Stimulated activated CD8-positive, alpha-beta memory T cell treated with anti-CD3 and anti-CD28 coated beads, Interleukin-7, amount 100 ng/mL, for 48 hours (primary cell): ENCODE data around the gene SELENOH.
"Not testable (repeated sequence)": the region's sequence is repeated elsewhere in the genome, so short reads cannot be mapped to it uniquely, and the experiment has no call there.

ENCODE experiments used
- DNase-seq, 2 donors: peaks; one replicate each; pipeline ENCODE4 v3.0.0-alpha.2; 2020; ENCODE audit warnings: low read depth in 1 of 2; ENCODE audit errors: extremely low read depth in 1 of 2

SELENOH gene, protein sequence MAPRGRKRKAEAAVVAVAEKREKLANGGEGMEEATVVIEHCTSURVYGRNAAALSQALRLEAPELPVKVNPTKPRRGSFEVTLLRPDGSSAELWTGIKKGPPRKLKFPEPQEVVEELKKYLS

DNA sequence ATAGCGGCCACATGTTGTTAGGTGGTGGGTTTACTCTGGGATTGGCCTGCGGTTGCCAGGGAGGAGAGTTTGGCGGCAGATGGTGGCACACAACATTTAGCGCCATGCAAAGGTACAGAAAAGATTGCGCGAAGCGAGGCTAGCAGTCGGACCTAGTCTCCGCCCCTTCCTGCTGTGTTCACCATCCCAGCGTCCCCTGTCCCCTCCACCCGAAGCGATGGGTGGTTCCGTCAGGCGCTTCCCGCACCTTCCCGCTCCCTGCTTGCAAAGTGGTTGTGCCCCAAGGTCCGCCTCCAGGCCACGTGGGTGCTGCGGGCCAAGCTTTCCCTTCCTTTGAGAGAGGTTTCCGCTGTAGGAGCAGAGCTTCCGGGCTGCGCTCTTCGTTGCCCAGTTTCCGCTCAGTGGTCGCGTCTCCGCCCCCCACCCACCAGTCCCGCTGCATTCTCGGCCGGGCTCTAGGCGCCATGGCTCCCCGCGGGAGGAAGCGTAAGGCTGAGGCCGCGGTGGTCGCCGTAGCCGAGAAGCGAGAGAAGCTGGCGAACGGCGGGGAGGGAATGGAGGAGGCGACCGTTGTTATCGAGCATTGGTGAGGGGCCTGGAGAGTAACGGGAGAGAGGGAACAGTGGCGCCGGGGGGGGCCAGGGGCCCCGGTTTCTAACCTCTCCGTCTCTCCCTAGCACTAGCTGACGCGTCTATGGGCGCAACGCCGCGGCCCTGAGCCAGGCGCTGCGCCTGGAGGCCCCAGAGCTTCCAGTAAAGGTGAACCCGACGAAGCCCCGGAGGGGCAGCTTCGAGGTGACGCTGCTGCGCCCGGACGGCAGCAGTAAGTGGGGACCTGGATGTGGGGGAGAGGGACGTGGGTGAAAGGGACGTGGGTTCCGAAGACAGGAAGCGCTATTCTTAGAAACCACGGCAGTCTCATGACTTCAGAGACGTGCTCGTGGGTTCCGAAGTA, at the start of gene SELENOH:
Gene SELENOH (plus strand): TSS at position 360 of the 955 bp plus-strand sequence. CDS start 105 bp downstream, at position 465.
- DNase-seq = peak; percentile 96 to 97

DNA sequence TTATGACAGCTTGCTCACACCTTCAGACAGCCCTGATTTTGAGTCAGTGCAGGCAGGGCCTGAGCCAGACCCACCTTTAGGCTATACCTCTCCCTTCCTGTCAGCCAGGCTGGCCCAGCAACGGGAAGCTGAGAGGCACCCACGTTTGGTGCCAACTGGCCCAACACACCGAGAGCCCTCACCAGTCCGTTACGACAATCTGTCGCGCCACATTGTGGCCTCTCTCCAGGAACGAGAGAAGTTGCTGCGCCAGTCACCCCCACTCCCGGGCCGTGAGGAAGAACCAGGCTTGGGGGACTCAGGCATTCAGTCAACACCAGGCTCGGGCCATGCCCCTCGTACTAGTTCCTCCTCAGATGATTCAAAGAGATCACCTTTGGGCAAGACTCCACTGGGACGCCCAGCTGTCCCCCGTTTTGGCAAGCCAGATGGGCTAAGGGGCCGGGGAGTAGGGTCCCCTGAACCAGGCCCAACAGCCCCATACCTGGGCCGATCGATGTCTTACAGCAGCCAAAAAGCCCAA, 42.4 kb upstream of the SELENOH start:
- DNase-seq = no peak

DNA sequence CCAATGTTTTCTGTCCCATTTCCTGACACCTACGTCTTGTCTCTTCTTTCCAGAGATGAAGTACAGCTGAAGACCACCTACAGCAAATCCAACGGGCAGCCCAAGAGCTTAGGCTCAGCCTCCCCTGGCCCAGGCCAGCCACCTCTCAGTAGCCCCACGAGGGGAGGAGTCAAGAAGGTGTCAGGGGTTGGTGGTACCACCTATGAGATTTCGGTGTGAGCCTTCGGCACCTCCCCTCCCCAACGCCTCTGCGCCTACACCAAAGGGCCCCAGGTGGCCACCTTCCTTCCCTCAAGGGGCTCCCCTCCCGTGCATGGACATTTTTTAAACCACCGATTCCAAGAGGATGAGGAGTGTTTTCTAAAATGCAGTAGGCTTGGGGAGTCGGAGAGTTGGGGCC, 41.5 kb upstream of the SELENOH start:
- no peak for DNase-seq

DNA sequence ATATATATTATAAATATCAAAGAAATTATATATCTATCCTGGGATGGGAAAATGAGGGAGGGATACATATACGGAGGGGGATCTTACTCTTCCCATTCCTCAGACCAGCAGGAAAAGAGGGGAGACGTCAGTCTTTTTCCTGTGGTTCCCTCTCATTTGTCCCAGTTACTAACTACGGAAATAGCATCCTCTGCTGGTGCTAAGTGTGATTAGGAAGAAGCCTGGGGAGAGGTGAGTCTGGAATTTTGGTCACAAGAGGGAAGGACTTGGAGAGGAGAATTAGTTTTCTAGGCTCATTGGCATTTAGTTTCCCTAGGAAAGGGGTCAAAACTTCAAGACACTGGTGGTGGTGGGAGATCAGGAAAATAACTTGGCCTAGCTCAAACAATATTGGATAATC, 40.9 kb upstream of the SELENOH start:
- no peak for DNase-seq

DNA sequence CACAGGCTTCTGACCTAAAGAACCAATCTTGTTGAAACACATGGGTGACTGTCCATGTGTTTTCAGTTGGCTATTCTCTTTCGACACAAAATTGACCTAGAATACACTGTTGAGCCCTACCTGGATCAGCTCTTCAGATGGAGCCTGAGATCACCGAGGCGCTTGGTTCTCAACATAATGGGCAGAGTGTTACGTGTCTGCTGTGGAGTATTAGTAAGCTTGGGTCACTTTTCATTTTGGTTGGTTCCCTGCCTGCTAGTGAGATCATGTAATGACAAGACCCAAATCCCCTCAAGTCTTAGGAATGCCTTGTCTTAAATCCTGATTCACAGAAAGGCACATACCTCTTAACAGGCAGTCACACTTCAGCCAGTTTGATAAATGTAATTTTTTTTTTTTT, 38.0 kb upstream of the SELENOH start:
- no peak for DNase-seq

DNA sequence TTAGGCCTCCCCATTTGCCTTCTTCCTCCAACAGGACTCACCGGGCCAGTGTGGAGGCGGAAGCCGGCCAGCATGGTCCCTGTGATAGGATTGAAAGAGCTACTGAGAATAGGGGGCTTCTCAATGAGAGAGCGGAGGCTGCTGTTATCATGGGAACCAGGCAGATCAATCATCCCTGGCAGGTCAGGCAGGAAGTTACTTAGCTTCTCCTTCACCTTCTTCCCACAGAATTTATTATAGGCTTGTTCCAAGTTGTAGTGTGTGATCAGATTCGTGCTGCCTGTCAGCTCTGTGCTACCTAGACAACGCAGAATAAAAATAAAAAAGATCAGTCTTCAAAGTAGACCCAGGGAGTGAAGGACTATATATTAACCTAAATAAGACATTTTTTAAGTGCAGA, 36.4 kb upstream of the SELENOH start:
- DNase-seq = no peak

DNA sequence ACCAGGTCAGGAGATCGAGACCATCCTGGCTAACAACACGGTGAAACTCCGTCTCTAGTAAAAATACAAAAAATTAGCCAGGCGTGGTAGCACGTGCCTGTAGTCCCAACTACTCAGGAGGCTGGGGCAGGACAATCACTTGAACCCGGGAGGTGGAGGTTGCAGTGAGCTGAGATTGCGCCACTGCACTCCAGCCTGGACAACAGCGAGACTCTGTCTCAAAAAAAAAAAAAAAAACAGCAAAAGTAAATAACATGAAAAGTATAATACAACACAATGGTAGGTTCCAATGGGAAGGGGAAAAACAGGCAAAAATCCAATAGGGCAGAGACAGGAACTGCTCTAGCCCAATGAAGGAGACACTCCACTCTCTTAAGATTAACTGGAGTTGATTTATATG, 35.9 kb upstream of the SELENOH start:
- not testable (repeated sequence) for DNase-seq

DNA sequence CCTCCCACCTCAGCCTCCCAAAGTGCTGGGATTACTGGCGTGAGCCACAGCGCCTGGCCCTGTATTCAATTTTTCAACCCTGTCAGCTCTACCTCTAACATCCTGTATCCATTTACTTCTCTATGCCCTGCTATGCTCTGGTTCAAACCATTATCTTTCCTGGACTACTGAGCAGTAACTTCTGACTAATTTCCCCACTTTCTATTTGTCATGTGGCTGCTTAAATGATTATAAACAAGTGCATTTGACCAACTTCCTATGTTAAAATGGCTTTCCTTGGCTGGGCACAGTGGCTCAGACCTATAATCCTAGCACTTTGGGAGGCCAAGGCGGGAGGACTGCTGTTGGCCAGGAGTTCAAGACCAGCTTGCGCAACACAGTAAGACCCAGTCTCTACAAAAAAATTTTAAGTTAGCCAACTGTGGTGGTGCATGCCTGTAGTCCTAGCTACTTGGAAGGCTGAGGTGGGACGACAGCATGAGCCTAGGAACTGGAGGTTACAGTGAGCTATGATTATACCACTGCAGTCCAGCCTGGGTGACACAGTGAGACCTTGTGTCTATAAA, 31.4 kb upstream of the SELENOH start:
- DNase-seq = no peak

DNA sequence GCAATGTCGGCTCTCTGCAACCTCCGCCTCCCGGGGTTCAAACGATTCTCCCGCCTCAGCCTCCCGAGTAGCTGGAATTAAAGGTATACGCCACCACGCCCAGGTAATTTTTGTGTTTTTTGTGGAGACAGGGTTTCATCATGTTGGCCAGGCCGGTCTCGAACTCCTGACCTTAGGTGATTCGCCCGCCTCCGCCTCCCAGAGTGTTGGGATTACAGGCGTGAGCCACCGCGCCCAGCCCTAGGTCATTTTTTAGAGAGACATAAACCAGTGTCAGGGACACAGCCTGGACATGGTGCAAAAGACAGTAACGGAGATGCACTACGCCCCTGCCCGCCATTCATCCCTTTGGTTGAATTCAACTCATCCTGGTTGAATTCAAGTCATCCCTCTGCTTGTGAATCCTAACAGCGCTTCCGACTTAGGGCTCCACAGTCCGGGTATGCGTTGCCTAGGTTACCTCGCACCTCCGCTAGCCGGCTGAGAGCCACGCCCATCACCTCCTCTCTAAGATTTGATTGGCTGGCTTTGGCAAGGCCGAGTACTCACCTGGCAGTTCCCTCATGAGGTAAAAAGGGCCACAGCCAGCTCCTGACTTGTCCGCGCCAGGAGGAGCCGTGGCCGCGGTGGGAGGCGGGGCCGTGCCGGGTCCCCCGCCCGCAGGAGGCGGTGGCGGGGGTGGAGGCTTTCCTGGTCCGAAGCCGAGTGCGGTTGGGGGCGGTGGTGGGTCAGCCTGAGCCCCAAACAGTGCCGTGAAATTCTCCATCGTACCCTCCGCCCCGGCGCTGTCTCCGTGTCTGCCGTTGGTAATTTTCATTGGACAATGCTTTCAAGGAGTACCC, 29.7 kb upstream of the SELENOH start, which contains the start of gene MED19:
Gene MED19 (minus strand): TSS at position 802 of the 842 bp plus-strand sequence. CDS start 36 bp downstream, at position 766.
- DNase-seq = peak; percentile 59 to 67

DNA sequence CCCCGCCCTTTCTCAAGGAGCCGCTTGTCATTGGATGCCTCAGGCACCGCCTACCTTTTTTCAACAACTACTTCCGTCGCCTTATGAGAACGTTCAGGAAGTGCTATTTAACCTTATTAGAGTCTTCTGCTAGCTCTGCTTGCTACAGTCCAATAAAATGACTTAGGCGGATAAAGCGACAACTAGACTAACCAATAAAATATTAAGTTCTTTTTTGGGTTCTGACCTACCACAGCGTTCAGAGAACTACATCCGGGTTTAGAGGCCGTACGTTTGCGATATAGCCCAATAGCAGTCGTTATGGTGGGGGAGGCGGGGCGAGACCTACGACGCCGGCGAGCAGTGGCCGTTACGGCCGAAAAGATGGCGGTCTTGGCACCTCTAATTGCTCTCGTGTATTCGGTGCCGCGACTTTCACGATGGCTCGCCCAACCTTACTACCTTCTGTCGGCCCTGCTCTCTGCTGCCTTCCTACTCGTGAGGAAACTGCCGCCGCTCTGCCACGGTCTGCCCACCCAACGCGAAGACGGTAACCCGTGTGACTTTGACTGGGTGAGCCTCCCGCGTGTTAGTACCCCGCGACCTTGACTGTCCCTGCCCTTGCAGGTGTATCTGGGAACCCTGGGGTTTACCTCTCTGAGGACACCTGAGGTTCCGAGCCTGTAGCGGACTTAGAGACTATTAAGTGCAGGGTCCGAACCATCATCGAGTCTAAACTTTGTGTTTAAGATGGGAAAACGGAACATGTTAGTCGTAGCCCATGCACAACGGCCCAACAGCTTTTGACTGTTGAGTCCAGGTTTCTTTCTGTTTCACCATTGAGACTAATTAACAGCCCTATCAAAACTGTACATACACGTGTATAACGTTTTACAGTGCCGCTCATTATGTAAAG, 28.8 kb upstream of the SELENOH start, which contains the start of gene TMX2:
Gene TMX2 (plus strand): TSS at position 338 of the 895 bp plus-strand sequence. CDS start 26 bp downstream, at position 364.
- peak; percentile 74 to 86 for DNase-seq

DNA sequence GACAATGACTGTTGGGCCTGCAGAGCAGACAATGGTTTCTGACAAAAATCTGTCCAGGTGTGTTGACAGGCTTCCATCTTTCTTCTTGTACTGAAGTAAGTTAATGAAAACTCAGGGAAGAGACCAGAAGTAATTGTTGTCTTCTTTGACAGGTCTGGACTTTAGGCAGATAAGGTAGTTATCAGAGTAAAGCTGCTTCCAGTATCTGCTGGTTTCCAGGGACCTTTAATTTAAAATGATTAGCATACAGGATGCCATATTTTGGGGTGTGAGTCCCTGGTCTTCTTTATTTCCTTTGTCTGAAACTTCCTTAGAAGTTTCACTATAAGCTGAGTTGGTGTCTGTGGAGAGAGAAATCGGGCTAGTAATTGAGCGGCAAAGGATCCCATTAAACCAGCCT, 27.5 kb upstream of the SELENOH start:
- DNase-seq = no peak

DNA sequence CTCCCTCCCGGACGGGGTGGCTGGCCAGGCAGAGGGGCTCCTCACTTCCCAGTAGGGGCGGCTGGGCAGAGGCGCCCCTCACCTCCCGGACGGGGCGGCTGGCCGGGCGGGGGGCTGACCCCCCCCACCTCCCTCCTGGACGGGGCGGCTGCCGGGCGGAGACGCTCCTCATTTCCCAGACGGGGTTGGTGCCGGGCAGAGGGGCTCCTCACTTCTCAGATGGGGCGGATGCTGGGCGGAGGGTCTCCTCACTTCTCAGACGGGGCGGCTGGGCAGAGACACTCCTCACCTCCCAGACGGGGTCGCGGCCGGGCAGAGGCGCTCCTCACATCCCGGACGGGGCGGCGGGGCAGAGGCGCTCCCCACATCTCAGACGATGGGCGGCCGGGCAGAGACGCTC, 24.6 kb upstream of the SELENOH start:
- not testable (repeated sequence) for DNase-seq

DNA sequence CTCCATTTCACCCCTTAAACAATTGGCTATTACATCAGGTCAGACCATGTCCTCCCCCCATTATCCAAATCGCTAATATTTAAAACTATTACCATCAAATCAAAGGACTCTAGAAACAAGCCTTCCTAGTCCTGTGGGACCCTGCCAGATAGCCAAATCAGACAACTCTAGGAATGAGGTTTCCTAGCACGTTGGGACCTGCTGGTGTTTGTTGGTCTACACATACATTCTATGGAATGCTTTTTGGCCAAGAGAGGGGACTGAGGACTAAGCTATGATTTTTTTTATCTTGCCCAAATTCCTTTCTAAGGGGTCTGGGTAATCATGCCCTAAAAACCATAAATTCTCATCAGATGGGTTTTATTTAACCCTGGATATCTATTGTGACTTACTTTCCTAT, 14.1 kb upstream of the SELENOH start:
- DNase-seq = no peak

DNA sequence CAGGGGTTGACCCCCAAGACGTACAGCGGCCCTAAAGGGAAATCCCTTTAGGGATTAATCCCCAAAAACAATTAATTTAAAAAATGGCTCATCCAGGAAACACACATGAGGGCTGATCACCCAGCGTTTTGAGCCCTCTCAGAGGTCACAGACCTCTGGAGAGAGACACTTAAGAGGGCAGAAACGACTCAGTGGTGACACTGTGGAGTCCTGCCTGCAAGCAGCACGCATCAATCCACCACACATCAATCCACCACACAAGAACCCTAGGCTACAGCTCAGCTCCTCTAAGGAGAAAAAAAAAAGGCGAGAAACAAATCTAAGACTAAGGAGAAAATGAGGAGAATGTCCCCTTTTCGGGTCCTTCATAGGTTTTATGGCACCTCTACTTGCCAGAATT, 12.5 kb upstream of the SELENOH start:
- no peak for DNase-seq

DNA sequence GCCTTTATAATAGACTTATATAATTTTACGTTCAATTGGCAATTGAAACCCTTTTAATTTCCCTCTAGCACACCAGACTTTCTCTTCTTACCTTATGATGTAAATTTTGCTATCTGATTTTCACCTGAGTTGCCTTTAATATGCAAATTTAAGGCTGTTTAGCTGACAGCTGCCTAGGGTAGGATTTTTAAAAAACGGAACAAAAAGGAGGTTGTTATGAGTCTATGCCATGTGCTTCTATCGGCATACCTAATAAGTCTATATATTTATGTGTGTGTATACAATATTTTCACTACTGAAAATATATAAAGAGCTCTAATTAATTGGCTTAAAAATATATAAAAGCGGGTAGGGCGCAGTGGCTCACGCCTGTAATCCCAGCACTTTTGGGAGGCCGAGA, 11.8 kb upstream of the SELENOH start:
- no peak for DNase-seq

DNA sequence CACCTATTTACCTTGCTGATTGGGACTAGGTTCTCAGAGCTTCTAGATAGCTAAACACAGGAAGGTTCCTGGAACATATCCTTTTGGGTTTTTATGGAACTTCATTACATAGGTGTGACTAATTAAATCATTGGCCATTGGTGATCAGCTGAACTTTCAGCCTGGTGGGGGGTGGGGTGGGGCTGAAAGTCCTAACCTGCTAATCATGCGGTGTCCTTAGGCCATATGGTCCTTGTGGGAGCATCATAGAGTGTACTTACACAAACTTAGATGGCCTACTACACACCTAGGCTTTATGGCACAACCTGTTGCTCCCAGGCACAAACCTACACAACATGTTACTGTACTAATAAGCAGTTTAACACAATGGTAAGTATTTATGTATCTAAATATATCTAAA, 8.6 kb upstream of the SELENOH start:
- DNase-seq = no peak

DNA sequence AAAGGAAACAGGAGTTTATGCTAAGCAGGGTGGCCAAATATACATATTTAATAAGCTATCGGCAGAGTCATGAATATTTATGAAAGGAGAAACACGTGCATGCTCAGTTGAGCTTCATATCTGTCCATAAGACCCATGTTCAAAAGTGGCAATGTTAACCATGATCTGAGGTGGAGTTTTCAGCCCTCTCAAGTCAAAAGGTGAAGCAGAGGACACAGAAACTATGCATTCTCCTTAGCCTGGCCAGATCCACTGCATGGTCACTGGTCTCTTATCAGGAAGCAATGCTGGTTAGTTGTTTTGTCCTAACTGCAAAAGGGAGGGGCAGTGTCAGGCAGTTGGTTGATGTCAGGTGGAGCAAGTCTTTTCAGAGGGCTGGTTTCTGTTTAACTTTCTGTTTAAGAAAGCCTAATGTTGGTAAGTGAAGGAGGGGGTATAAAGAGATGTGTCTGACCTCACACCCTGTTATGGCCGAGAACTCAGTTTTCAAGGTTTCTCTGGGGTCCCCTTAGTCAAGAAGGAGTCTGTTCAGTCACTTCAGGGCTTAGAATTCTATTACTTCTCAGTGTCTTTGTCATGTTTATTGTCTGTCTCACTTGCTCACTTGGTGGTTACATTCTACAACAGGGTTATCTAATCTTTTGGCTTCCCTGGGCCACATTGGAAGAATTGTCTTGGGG, 5.5 kb upstream of the SELENOH start:
- DNase-seq = no peak

DNA sequence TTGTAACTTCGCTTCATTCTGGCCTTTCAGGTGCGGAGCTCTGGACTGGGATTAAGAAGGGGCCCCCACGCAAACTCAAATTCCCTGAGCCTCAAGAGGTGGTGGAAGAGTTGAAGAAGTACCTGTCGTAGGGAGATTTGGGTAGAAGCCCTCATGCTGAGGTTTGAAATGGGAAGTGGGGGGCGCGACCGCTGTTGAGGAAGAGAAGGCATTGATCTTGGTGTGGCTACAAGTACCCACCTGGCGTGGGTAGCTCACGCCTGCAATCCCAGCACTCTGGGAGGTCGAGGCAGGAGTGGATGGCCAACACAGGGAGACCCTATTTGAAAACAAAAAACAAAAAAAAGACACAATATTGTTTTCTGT, 779 bp downstream of the SELENOH start:
- no peak for DNase-seq

DNA sequence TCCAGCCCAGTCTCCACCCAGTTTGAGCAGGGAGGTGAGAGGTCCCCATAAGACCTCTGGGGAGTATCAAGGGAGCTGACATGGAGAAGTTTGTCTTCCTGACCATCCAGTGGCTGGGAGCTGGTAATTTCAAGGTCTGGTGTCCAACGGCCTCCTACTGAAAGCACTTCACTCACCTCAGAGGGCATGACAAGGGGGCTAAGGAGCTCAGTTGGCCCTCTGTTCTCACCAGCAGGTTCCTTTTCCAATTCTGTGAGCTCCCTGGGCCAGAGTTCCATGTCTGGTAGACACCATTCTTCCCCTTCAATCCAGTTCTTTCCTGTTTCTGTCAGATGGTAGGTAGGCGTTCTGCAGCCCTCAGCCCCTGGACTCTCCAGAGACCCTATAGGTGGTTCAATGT, 3.1 kb downstream of the SELENOH start:
- no peak for DNase-seq
